SK-N-SH (cell line): ENCODE measurements around the gene ALAD. TPM values are rescaled to one million over a fixed set of nuclear protein-coding genes. Genes with fewer than 3 reads are reported as not detected.
"Not testable (repeated sequence)": the region's sequence is repeated elsewhere in the genome, so short reads cannot be mapped to it uniquely, and the experiment has no call there.

Source experiments
- CTCF ChIA-PET: fragments of 300-600, 350-600 bp; formaldehyde crosslinking; extraction: SDS; loops from one replicate; lab custom pipeline; 2021; lab: Yijun Ruan, JAX
- POLR2A ChIA-PET: fragments of 350-600 bp; sonication (Branson Sonifier 250); formaldehyde crosslinking; extraction: SDS; loops from one replicate; lab custom pipeline; 2020; ENCODE audit warnings: antibody characterized with exemption, inconsistent platforms; lab: Yijun Ruan, JAX
- DNase-seq: peaks from one replicate; pipeline ENCODE4 v3.0.0; 2012
- H2AFZ ChIP-seq: fragments of 200-600 bp; sonication (generic); 2 replicates; pipeline ENCODE4 v1.8.1; 2016; ENCODE audit warnings: antibody characterized with exemption, mild to moderate bottlenecking, low read depth
- H3F3A ChIP-seq: fragments of 200-600 bp; sonication (generic); replicated peaks from 2 replicates; pipeline ENCODE3; 2016; ENCODE audit warnings: antibody characterized with exemption, mild to moderate bottlenecking; ENCODE audit not compliant: insufficient read depth
- H3K27ac ChIP-seq, 2 experiments: fragments of 200-500 bp in 1 of 2; fragments of 200-600 bp in 1 of 2; sonication (Bioruptor generic) in 1 of 2; sonication (generic), shearing (Covaris generic) in 1 of 2; 2 replicates each; pipeline versions ENCODE4 v1.5.1 to v1.6.1; 2014 to 2016; ENCODE audit warnings: low read depth in 2 of 2, inconsistent platforms in 1 of 2, low read length in 1 of 2, mild to moderate bottlenecking in 1 of 2, mixed read lengths in 1 of 2
- H3K27me3 ChIP-seq: fragments of 200-600 bp; sonication (generic), shearing (Covaris generic); 2 replicates; pipeline ENCODE4 v1.6.1; 2016; ENCODE audit warnings: mixed run types; ENCODE audit not compliant: insufficient read depth
- H3K36me3 ChIP-seq, 2 experiments: fragments of 200-500 bp in 1 of 2; fragments of 200-600 bp in 1 of 2; sonication (Bioruptor generic) in 1 of 2; sonication (generic) in 1 of 2; replicated peaks in 1 of 2; 2 replicates each; pipeline versions ENCODE3 to v1.5.1; 2014 to 2016; ENCODE audit warnings: low read length in 1 of 2, mild to moderate bottlenecking in 1 of 2; ENCODE audit not compliant: insufficient read depth in 2 of 2, control insufficient read depth in 1 of 2
- H3K4me1 ChIP-seq, 2 experiments: fragments of 200-500 bp in 1 of 2; fragments of 200-600 bp in 1 of 2; sonication (Bioruptor generic) in 1 of 2; sonication (generic), shearing (Covaris generic) in 1 of 2; 2 replicates each; pipeline versions ENCODE4 v1.5.1 to v1.6.1; 2014 to 2016; ENCODE audit warnings: low read depth in 1 of 2, low read length in 1 of 2, mixed run types in 1 of 2; ENCODE audit not compliant: insufficient read depth in 2 of 2, control insufficient read depth in 1 of 2
- H3K4me2 ChIP-seq: fragments of 200-600 bp; sonication (generic), shearing (Covaris generic); 2 replicates; pipeline ENCODE4 v1.6.1; 2017; ENCODE audit warnings: mixed run types
- H3K4me3 ChIP-seq, 2 experiments: fragments of 200-500 bp in 1 of 2; fragments of 200-600 bp in 1 of 2; sonication (Bioruptor generic) in 1 of 2; sonication (generic), shearing (Covaris generic) in 1 of 2; 2 replicates each; pipeline versions ENCODE4 v1.5.1 to v1.8.1; 2014 to 2016; ENCODE audit warnings: low read depth in 2 of 2, inconsistent platforms in 1 of 2, low read length in 1 of 2, mild to moderate bottlenecking in 1 of 2, mixed read lengths in 1 of 2, moderate library complexity in 1 of 2
- H3K79me2 ChIP-seq: fragments of 200-600 bp; sonication (generic); 2 replicates; pipeline ENCODE4 v1.8.1; 2017; ENCODE audit warnings: mild to moderate bottlenecking; ENCODE audit not compliant: insufficient read depth
- H3K9ac ChIP-seq: fragments of 200-600 bp; sonication (generic); 2 replicates; pipeline ENCODE4 v1.6.1; 2017; ENCODE audit warnings: mixed run types
- H3K9me2 ChIP-seq: fragments of 200-600 bp; sonication (generic); 2 replicates; pipeline ENCODE4 v1.6.1; 2017; ENCODE audit warnings: mixed run types
- H3K9me3 ChIP-seq: fragments of 200-600 bp; sonication (generic); 2 replicates; pipeline ENCODE4 v1.6.1; 2017; ENCODE audit warnings: mixed run types, mild to moderate bottlenecking, moderate library complexity
- H4K20me1 ChIP-seq: fragments of 200-600 bp; sonication (generic); 2 replicates; pipeline ENCODE4 v1.6.1; 2017; ENCODE audit warnings: mild to moderate bottlenecking, mixed run types; ENCODE audit not compliant: insufficient read depth
- EP300 ChIP-seq, 2 experiments: IDR thresholded peaks; 2 replicates each; pipeline versions ENCODE4 v1.4.0 to v1.6.1; 2012; ENCODE audit warnings: borderline replicate concordance in 1 of 2, low read depth in 1 of 2, low read length in 1 of 2
- FOSL2 ChIP-seq: IDR thresholded peaks from 2 replicates; pipeline ENCODE4 v1.4.0; 2012; ENCODE audit warnings: low read depth, mild to moderate bottlenecking, moderate library complexity, borderline replicate concordance
- GATA2 ChIP-seq: sonication (generic); formaldehyde crosslinking; IDR thresholded peaks from 2 replicates; pipeline ENCODE4 v1.5.0; 2020; ENCODE audit warnings: mild to moderate bottlenecking, missing genetic modification reagents
- NFIC ChIP-seq: IDR thresholded peaks from 2 replicates; pipeline ENCODE4 v1.4.0; 2012; ENCODE audit warnings: borderline replicate concordance
- NRF1 ChIP-seq: IDR thresholded peaks from 2 replicates; pipeline ENCODE4 v1.6.1; 2012; ENCODE audit warnings: low read depth, mild to moderate bottlenecking, low read length
- TAF1 ChIP-seq: IDR thresholded peaks from 2 replicates; pipeline ENCODE4 v1.6.1; 2012; ENCODE audit warnings: low read depth, mild to moderate bottlenecking, low read length, moderate library complexity, borderline replicate concordance
- YY1 ChIP-seq: IDR thresholded peaks from 2 replicates; pipeline ENCODE4 v1.4.0; 2012; ENCODE audit warnings: low read depth, mild to moderate bottlenecking
- WGBS: methylation state at CpG from one replicate; pipeline ENCODE4 v1.1.6; 2017; ENCODE audit warnings: low lambda C conversion rate; 5-methylcytosine and 5-hydroxymethylcytosine counted together
- polyA plus RNA-seq, 3 experiments: library from polyadenylated mRNA; depleted of rRNA; stranded (reverse); fragments of >200 nt; gene quantifications; 2 replicates each; pipeline ENCODE4 v1.2.3, GENCODE V29; 2012

The ALAD gene
- polyA plus RNA-seq, 1 of the 3 experiments (the other 2 are of a cell fraction): 10.7 TPM

DNA sequence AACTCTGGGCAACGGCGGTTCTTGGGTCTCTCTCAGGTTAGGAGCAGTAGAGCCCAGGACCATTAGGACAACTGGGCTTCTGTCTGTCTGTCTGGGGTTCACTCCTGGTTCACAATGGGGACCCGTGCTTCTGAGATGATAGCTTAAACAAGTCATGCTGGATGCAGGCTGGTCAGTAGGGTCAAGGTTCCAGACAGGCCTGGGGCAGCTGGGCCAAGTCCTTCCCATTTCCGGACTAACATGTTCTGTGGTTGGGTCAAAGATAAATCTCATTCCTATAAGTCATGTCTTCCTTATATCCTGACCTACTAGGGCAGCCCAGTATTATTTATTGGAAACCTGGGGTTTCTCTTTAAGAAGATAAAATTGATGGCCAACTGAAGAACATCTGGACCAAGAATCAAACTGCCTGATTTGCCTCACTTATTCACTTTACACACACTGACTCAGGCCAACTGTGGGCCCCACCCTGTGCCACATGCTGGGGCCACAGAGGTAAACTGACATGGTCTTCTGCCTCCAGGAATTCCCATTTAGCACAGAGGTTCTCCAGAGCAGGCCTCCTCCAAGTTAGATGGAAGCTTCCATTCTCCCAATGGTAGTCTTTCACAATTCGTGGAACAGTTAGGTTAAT, 32.6 kb downstream of the ALAD start:
- no peaks in the 10 kb centered on the region for H4K20me1 ChIP-seq
- peaks cover 0 to 7% of the 10 kb centered on the region in 2 experiments for H3K36me3 ChIP-seq
- no peak overlapping the region for H2AFZ ChIP-seq
- no peaks in the 10 kb centered on the region; a peak in 1 of 4 replicates for H3K4me1 ChIP-seq
- no peaks in the 10 kb centered on the region for H3K9me3 ChIP-seq
- no peak for DNase-seq
- TF ChIP-seq TAF1 (no peak), NRF1 (no peak), FOSL2 (no peak), NFIC (no peak), YY1 (no peak), EP300 (IDR thresholded peaks at IDR 0.05; ENCODE audit: borderline replicate concordance in 1 of 2, low read depth in 1 of 2, low read length in 1 of 2) (no peak), GATA2 (CRISPR knock-in tag) (no peak)
- TF ChIP-seq, all 33 proteins: peak for 0
- ChIA-PET POLR2A (no interaction called here), CTCF (interaction anchor here (1.7 kb wide), 1 partner anchor 93 kb away, joined by 4 read pairs; the partner anchor contains the start of genes CDC26 and PRPF4)
- no peaks in the 10 kb centered on the region for H3K9me2 ChIP-seq
- no peak overlapping the region for H3K4me2 ChIP-seq
- no peak overlapping the region for H3K4me3 ChIP-seq
- H3K27ac ChIP-seq: no peak overlapping the region
- no peaks in the 10 kb centered on the region for H3F3A ChIP-seq
- H3K9ac ChIP-seq: no peak overlapping the region
- H3K27me3 ChIP-seq: no peaks in the 10 kb centered on the region
- H3K79me2 ChIP-seq: no peaks in the 10 kb centered on the region
- 77% methylated on average over 5 of the region's 5 CpGs for WGBS

DNA sequence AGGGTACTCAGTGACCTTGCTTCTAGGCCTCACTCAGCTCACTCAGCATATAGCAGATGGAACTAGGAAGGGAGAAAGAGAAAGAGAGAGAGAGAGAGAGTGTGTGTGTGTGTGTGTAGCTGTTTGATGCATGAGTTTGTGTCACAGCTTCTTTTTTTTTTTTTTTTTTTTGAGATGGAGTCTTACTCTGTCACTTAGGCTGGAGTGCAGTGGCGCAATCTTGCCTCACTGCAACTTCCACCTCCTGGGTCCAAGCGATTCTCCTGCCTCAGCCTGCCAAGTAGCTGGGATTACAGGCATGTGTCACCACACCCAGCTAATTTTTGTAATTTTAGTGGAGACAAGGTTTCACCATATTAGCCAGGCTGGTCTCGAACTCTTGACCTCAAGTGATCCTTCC, 35.4 kb downstream of the ALAD start:
- H3K4me3 ChIP-seq, H3K27ac ChIP-seq, H3K79me2 ChIP-seq, H3K27me3 ChIP-seq, H2AFZ ChIP-seq, H3K9me2 ChIP-seq, DNase-seq, POLR2A ChIA-PET, H3F3A ChIP-seq, H3K9me3 ChIP-seq, H3K36me3 ChIP-seq, H3K9ac ChIP-seq, H4K20me1 ChIP-seq, H3K4me1 ChIP-seq, H3K4me2 ChIP-seq, CTCF ChIA-PET: not testable (repeated sequence)
- WGBS: 88% methylated on average over 3 of the region's 3 CpGs

DNA sequence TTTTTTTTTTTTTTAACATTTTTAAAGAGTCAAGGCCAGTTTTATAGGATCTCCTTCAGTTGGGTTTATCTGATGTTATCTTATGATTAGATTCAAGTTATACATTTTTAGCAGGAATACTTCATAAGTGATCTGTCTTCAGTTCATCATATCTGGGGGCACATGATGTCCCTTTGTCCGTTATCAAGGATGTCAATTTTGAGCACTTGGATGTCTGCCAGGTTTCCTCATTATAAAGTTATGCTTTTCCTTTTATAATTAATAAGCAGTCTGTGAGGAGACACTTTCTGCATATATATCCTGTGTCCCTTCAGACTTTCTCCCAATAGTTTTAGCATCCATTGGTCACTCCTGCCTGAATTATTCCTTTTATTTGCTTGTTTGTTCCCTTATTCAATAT, 36.1 kb downstream of the ALAD start:
- no peak overlapping the region for H3K27ac ChIP-seq
- CTCF ChIA-PET: no interaction called here
- peaks cover 0 to 8% of the 10 kb centered on the region in 2 experiments; a peak in 2 of 4 replicates for H3K4me1 ChIP-seq
- no peak for DNase-seq
- H3K4me3 ChIP-seq: no peak overlapping the region
- POLR2A ChIA-PET: no interaction called here
- no peaks in the 10 kb centered on the region for H3K36me3 ChIP-seq
- H3K9me2 ChIP-seq: no peaks in the 10 kb centered on the region
- no peaks in the 10 kb centered on the region for H4K20me1 ChIP-seq
- 67% methylated on average over 1 of the region's 1 CpG for WGBS
- H3K9ac ChIP-seq: no peak overlapping the region
- no peak overlapping the region for H3K4me2 ChIP-seq
- peaks cover 10% of the 10 kb centered on the region for H3F3A ChIP-seq
- TF ChIP-seq FOSL2: no peak
- H3K27me3 ChIP-seq: no peaks in the 10 kb centered on the region
- H3K9me3 ChIP-seq: no peaks in the 10 kb centered on the region
- H2AFZ ChIP-seq: no peak overlapping the region
- no peaks in the 10 kb centered on the region for H3K79me2 ChIP-seq
